Stimulated activated CD4-positive, alpha-beta T cell treated with anti-CD3 and anti-CD28 coated beads, Interleukin-2, amount 100 ng/mL, for 48 hours (primary cell): Measurements from ENCODE around the gene WIPF3.

Experiments used
- DNase-seq, 2 donors: peaks; one replicate each; pipeline ENCODE4 v3.0.0-alpha.2; 2020

WIPF3 gene

DNA sequence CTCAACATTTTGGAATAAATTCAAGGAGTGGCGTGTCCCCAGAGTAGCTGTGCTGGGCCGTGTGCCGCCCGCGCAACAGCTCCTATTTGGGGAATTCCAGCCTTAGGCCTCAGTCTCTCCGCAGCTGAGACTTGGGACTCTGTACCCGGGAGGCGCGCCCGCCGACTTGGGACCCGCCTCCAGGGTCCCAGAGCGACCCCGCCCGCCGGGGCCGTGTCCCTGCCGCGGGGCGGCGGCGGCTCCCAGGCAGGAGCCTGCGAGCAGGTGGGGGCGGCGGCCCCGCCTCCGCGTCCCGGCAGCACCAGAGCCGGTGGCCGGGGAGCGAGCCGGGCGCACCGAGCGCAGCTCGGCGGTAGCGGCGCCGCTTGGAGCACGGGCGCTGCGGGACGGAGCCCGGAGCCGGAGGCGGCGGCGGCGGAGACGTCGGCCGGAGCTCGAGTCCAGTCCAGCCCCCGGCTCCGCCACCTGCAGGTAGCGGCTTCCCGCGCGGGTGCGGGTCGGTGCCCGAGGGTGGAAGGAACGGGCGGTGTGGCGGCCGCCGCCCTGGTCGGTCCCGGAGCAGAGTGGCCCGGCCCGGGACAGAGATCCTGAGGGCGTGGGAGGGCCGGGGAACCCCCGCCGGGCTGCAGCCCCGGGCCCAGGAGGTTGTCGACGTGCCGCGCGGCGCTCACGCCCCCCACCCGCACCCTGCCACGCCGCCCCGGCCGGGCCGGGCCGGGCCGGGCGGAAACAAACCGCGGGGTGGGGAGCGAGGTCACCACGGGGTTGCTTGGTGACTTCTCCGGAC lies at the start of gene WIPF3:
TSS of gene WIPF3 (plus strand) at position 301 of the 787 bp plus-strand sequence. CDS start 28,217 bp downstream, outside the sequence.
- DNase-seq = no peak

DNA sequence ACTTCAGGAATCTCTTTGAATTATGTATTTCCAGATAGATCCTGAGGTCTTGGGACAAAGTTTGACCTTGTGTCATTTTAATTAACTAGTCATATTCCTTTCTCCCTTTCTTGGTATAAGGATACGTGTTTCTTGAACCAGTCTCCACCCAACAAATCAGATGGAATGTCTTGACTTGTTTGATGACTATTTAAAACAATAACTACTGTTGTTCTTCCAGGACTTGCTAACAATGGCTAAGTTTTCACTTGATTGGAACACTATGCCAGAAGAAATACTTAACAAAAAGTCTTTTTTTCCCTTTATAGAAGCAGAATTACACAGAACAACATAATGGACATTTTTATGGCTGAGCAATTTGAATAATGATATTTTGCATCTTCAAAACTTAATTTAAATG lies 43.0 kb upstream of the WIPF3 start:
- no peak for DNase-seq

DNA sequence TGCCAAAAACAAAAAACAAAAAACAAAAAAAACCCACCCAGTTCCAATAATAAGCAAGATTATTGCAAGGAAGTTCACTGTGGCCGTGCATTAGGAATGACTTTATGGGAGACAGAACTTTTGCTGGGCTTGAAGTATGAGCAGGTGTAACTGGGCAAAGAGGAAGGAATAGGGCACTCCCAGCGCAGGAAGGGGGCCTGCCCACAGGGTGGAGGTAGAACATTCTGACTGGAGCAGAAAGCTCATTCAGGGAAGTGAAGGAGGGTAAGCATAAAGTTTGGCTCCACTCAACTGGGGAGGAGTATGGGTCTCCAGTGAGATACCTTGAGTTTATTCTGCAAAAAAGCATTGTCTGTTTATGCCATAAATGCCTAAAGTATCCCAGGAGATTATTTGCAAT lies 42.1 kb upstream of the WIPF3 start:
- DNase-seq = no peak

- no peak for DNase-seq
Measured at GRCh38 chr7:29765490-29765889, 40.8 kb upstream of the WIPF3 start.

DNA sequence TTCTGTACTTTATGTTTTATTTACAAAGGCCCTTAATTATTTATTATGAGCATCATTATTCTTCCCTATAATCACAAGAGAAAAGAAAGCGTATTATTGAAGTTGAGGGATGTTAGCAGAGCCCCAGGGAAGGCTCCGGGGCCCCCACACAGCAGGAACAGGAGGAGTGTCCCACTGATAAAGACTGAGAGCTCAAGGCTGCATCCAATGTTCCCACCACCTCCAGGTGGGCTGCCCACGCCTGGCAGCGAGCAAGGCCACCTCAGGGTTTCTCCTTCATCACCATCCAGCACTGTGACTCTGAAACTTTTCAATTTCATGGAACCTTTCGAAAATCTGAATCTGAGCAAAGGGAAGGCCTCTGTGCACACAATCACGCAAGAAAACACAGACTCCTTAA lies 35.9 kb upstream of the WIPF3 start:
- DNase-seq = no peak

GRCh38 chr7:29771081-29771816 lies 35.1 kb upstream of the WIPF3 start:
- no peak for DNase-seq

- no peak for DNase-seq
Measured at GRCh38 chr7:29779017-29779416, 27.3 kb upstream of the WIPF3 start.

DNA sequence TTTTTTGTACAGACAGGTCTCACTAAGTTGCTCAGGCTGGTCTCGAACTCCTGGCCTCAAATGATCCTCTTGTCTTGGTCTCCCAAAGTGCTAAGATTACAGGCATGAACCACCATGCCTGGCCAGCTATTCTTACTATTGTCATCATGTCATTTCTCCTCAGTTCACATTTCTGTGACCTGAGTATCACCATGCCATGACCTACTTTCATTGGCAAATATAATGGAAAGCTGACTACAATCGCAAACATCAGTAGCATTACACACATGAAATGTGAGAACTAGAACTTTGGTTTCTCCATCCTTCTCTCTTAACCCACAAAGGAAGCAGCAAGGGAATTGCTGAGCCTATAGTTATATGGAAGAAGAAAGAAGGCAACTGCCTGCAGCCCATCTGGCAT lies 26.0 kb upstream of the WIPF3 start:
- DNase-seq = no peak

DNA sequence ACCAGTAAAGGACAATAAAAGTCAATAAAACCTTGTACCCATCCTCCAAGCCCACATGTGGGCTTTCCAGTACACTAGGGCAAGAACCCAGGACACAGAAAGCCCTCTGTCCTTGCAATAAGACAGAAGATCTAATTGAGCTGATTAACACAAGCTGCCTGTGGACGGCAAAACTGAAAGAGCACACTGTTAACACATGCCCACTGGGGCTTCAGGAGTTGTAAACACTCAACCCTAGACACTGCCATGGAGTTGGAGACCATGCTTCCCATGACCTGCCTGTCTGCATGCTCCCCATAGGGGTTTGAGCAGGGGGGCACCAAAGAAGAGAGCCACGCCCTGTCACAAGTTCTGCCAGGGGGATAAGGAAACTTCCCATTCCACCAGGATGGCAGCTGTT lies 22.6 kb upstream of the WIPF3 start:
- no peak for DNase-seq

DNA sequence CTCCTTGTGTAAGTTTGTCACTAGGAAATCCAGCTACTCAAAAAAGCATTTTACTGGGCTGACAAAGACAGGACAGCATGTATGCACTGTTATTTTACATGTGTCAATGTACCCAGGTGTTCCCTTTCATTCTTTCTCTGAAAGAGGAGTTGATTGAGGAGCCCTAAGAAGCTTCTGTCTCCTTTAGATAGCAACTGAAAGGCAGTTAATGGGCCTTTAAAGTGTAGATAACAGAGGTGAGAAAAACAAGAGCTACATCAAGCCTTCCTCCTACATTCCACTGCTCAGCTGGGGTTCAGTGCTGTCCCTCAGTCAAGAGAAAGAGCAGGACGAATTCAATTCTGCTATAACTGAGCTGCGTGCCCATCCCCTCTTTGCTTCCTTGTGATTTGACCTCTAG lies 12.8 kb upstream of the WIPF3 start:
- no peak for DNase-seq

- no peak for DNase-seq
Measured at GRCh38 chr7:29794959-29795629, 11.2 kb upstream of the WIPF3 start.

DNA sequence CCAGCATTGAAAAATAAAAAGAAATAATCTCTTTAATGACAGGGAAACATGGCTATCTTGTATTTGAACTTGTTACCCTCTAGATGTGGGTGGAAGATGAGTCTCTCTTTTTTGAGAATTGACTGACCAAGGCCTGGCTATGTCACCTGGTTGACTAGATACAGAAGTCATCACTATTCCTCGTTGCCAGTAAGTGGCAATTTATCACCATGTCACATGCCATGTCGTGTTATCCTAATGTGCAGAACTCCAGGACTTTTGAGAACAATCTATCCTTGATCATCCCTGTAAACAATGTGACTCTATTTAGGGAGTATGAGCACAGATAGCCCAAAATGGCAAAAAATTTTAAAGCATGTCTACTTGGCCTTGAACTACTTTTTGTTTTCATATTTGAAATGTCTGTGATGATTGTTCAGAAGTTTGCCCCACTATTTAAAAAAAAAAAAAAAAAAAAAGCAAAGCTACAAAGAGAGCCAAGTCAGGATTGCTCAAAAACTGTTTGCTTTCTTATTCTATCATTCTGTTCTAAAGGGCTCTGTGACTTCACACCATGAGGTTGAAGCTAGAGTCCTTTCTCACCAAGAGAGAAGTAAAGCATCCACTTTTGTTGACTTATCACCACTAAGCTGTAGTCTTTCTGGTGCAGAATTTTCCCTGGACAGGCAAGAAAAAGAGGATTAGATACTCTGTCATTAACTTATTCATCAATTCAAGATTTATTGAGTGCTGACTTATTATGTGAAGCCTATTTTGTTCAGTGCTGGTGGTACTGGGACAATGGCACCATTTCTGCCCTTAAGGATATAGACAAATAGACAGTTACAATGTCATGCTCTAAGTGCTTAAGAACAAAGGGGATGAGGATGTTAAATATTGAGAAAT lies 10.4 kb upstream of the WIPF3 start:
- no peak for DNase-seq

- no peak for DNase-seq
Measured at GRCh38 chr7:29797112-29797944, 9.0 kb upstream of the WIPF3 start.

GRCh38 chr7:29798422-29798821 lies 7.9 kb upstream of the WIPF3 start:
- DNase-seq = no peak

GRCh38 chr7:29801929-29802328 lies 4.4 kb upstream of the WIPF3 start:
- DNase-seq = no peak

DNA sequence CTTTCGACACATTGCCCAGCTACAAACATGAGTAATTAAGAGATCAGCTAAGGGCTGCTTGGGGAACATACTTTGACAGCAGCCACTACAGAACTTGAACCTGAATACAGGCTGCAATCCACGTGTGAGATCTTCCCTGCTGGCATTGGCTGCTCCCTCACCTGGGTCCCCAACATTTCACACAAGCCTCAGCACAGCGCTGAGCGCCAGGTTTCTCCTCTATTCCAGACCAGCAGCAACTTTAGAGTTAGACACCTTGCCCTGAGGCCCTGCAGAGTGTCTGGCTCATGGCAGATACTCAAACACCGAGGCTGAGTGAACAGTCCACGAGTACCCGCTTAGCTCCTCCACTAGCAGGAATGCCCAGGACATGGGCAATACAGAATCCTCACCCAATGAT lies 1.3 kb upstream of the WIPF3 start:
- no peak for DNase-seq

DNA sequence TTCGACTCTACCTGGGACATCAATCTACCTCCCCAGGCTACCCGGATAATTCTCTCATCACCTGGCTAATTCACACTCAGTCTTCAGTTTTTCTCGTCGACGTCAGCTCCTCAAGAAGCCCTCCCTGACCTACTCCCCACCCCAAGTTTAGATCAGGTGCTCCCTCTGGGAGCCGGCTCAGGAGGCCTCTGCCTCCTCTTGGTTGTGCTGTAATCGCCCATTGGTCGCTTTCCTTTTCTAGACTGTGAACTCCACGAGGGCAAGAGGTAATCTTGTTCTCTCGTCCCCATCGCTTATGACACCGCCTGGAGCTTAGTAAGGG lies 461 bp upstream of the WIPF3 start:
- no peak for DNase-seq

DNA sequence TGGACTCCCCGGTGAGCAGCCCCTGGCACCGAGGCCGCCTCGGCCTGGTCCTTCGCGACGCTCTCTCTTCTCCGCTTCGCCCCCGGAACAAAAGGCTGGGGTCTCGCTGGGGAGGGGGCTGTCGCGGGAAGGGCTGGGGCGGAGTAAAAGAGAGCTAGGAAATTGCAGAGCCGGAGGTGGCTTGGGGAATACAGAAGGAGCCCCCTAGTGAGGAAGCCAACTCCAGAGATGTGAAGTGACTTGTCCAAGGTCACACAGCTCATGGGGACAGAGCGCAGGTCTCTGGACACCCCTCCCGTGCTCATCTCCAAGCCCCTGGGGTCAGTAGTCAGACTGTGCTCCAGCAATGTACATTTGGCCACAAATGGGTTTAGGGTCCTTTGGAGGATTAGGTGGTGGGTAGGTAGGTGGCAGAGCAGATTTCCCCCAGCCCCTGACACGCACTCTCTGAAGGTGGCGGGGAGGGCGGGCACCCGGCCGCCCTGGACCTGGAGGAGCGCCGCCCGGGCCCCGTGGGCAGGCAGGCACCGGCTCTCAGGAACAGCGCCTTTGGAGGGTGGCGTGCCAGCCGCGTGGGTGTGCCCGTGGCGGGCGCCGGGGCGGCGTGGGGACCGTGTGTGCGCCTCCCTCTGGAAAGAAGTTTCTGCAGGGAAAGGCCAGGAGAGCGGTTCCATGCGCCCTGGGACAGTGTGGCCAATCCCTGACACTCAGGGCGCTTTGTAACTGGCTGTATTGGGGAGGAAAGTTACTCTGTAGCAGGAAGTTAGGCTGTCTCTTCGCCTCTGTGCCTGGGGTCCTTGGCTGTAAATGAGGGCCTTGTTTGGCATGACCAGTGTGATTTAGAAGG lies 910 bp downstream of the WIPF3 start:
- DNase-seq = no peak

GRCh38 chr7:29808075-29808801 lies 1.9 kb downstream of the WIPF3 start:
- DNase-seq = no peak

GRCh38 chr7:29809533-29810155 lies 3.3 kb downstream of the WIPF3 start:
- DNase-seq = no peak
